ENCODE data around the gene ARHGAP45. TPM values are rescaled to one million over a fixed set of nuclear protein-coding genes. Genes with fewer than 3 reads are reported as not detected.
A peak's percentile ranks its signal among the peaks of the same experiment; 100 is the strongest.

ARHGAP45 gene
- total and polyA plus RNA-seq, 9 of the 15 experiments (the other 6 are each of a cell fraction or from before 2014, with no cell fraction given) = 0.08 to 22.1 (median 4.2) TPM

- WGBS (ENCODE audit: insufficient coverage, low coverage, missing lambda C conversion rate) = 60% methylated on average over 9 of the region's 9 CpGs
- Histone ChIP-seq H3K9ac (ENCODE audit: insufficient read depth in 1 of 2, low read depth in 2 of 2, low read length in 2 of 2) (peak overlapping the region; percentile 56 to 85; a peak in 3 of 4 replicates), H2AFZ (ENCODE audit: low read depth, low read length) (peak overlapping the region; percentile 93), H3K9me3 (replicated peaks; ENCODE audit: control insufficient read depth, insufficient read depth, low read depth, low read length) (peaks cover 7% of the 10 kb centered on the region), H4K20me1 (replicated peaks; ENCODE audit: control insufficient read depth, insufficient read depth, low read length) (no peaks in the 10 kb centered on the region; the same call in 1 of the 2 replicates), H3K4me2 (ENCODE audit: insufficient read depth, low read length) (no peak overlapping the region), H3K79me2 (ENCODE audit: control insufficient read depth, insufficient read depth, low read length) (peaks cover 24% of the 10 kb centered on the region), H3K27me3 (ENCODE audit: control insufficient read depth in 2 of 2, insufficient read depth in 2 of 2, low read length in 2 of 2) (no peaks in the 10 kb centered on the region), H3K9me1 (ENCODE audit: control insufficient read depth, insufficient read depth, low read length) (no peaks in the 10 kb centered on the region), H3K36me3 (ENCODE audit: control insufficient read depth, insufficient read depth, low read length) (peaks cover 14% of the 10 kb centered on the region; the same call in 2 of the 3 replicates), H3K4me3 (no peak overlapping the region), H3K4me1 (replicated peaks in 1 of 2; ENCODE audit: control insufficient read depth in 2 of 2, insufficient read depth in 2 of 2, low read length in 2 of 2) (peaks cover 36 to 64% of the 10 kb centered on the region in 2 experiments), H3K27ac (ENCODE audit: extremely low read depth, low read depth, low read length) (peak overlapping the region; percentile 73)
- no peak for FAIRE-seq
- ATAC-seq = no peak
- no peak for DNase-seq (ENCODE audit: extremely low read depth in 1 of 4, low spot score in 3 of 4)
- in situ Hi-C loops (cut with MboI) = no loop called here
- intact Hi-C loops (cut with micrococcal nuclease) = loop anchor here (5.0 kb wide), 1 partner anchor 59 kb away; the partner anchor contains the start of gene ABCA7
- POLR2A ChIA-PET = interaction anchor here (0.9 to 1.0 kb wide), 3 partner anchors 12 to 105 kb away, joined by 3 to 5 read pairs (median 4); no protein-coding TSS in a partner anchor
- CTCF ChIA-PET (ENCODE audit: low intra/inter-chr PET ratio) = no interaction called here
- BruUV-seq (replicated peaks) = no TSS peak
- no peak for TF ChIP-seq EP400 (IDR thresholded peaks at IDR 0.05)
- no peak for TF ChIP-seq KHSRP (IDR thresholded peaks at IDR 0.05)
- no peak for TF ChIP-seq THRAP3 (IDR thresholded peaks at IDR 0.05; ENCODE audit: borderline replicate concordance)
- TF ChIP-seq SAFB (IDR thresholded peaks at IDR 0.05; ENCODE audit: borderline replicate concordance, low read depth, low read length) = no peak
- TF ChIP-seq ZBTB49 (CRISPR knock-in tag; IDR thresholded peaks at IDR 0.05; ENCODE audit: borderline replicate concordance) = no peak
- no peak for TF ChIP-seq ARNT (IDR thresholded peaks at IDR 0.05)
- no peak for TF ChIP-seq CHD4 (IDR thresholded peaks at IDR 0.05; ENCODE audit: insufficient read depth, insufficient replicate concordance, low read depth, low read length, poor library complexity, severe bottlenecking)
- TF ChIP-seq E2F5 (CRISPR knock-in tag; IDR thresholded peaks at IDR 0.05) = no peak
- TF ChIP-seq CC2D1A (IDR thresholded peaks at IDR 0.05) = no peak
Observed at GRCh38 chr19:1101337-1101698, 34.4 kb downstream of the ARHGAP45 start.
